NCI-H2171 treated with DMSO at 0.1 percent for 48 hours (cell line): ENCODE results near the gene ADRA1B.
A peak's percentile ranks its signal among the peaks of the same experiment; 100 is the strongest.

Source experiments
- DNase-seq: peaks from one replicate; lab custom pipeline; 2025; lab: John Stamatoyannopoulos, UW

Gene ADRA1B

DNA sequence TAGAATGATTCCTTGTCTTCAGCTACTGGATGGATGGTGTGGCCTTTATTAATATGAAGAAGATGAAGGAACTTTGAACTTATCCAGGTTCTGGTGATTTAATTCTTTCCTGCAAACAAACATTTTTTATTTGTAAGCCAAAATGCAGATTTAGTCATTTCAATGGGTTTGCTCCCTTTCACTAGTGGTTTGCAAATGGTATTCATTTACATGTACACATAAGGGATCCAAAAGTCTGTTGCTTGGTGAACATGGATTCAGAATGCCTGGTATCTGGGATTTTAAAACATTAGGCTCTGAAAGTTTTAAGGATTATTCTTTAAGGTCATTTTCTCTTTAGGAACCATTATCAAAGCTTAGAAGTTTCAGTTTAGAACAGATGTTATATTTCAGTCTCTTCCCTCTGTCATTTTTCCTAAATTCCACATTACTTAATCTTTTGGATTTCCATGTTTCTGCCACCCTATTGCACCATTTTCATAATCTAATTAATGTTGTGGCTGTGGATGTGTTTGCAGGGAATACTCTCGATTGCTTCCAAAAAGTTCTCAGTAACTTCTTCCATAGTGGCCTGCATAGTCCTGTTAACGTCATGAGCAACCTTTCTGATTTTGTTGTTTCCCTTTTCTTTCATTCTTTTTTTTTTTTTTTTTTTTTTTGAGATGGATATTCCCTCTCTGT lies 102.8 kb downstream of the ADRA1B start:
- DNase-seq, result no peak

DNA sequence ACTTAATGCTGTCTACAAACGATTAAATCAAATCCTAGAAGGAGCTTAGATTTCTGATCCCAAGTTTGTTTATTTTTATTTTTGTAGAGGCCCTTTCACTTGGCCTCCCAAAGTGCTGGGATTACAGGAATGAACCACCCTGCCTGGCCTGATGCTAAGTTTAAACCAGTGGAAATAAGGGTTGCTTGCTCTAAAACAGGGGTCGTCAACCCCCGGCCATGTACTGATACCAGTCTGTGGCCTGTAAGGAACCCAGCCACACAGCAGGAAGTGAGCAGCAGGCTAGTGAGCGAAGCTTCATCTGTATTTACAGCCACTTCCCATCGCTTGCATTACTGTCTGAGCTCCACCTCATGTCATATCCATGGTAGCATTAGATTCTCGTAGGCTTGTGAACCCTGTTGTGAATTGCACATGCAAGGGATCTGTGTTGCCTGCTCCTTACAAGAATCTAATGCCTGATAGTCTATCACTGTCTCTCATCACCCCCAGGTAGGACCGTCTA lies 104.0 kb downstream of the ADRA1B start:
- DNase-seq, result no peak

DNA sequence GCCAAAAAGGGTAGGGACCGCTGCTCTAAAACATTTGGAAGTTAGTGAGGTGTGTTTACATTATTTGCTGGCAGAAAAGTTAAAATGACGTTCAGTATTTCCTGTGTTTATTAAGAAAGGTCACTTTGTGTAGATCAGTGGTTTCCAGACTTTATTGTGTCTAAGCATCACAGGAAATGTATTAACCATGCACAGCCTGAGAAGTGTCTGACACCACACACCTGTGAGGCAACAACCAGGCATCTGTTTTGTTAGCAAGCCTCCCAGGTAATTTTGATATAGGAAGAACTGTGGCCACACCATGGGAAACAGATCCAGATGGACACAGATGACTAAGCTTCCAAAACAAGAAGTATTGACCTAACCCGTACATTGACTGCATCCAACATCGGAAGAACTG lies 104.7 kb downstream of the ADRA1B start:
- DNase-seq, result no peak

DNA sequence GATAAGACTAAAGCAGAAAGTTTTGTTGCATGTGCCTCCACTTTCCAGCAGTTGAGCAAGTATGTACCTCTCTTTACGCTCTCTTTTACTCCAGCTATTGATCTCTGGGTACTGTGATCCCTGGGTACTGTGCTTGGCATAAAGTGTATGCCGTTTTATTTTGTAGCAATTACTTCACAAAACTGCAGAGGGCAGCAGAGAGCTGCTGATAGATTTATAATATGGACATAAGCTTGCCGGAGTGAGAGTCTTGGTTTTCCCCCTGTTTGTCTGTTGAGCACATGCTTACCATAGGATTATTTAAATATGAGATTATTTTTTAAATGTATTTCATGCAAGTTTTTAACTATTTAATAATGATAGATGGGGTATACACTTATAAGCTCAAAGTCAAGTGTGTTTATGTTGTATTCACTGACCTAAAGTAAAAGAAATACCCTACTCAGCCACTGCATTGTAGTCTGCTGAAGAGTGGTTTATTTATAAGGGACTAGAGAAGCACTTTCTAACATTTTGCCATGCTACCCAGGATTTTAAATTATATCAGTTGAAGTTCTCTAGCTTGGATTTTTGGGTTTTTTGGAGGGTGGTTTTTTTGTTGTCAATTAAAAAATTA lies 105.7 kb downstream of the ADRA1B start:
- peak; percentile 63 for DNase-seq
